ENCODE measurements around the gene SMG5.
A peak's percentile ranks its signal among the peaks of the same experiment; 100 is the strongest.
"Not testable (repeated sequence)": the region's sequence is repeated elsewhere in the genome, so short reads cannot be mapped to it uniquely, and the experiment has no call there.

SMG5 gene, protein sequence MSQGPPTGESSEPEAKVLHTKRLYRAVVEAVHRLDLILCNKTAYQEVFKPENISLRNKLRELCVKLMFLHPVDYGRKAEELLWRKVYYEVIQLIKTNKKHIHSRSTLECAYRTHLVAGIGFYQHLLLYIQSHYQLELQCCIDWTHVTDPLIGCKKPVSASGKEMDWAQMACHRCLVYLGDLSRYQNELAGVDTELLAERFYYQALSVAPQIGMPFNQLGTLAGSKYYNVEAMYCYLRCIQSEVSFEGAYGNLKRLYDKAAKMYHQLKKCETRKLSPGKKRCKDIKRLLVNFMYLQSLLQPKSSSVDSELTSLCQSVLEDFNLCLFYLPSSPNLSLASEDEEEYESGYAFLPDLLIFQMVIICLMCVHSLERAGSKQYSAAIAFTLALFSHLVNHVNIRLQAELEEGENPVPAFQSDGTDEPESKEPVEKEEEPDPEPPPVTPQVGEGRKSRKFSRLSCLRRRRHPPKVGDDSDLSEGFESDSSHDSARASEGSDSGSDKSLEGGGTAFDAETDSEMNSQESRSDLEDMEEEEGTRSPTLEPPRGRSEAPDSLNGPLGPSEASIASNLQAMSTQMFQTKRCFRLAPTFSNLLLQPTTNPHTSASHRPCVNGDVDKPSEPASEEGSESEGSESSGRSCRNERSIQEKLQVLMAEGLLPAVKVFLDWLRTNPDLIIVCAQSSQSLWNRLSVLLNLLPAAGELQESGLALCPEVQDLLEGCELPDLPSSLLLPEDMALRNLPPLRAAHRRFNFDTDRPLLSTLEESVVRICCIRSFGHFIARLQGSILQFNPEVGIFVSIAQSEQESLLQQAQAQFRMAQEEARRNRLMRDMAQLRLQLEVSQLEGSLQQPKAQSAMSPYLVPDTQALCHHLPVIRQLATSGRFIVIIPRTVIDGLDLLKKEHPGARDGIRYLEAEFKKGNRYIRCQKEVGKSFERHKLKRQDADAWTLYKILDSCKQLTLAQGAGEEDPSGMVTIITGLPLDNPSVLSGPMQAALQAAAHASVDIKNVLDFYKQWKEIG

DNA sequence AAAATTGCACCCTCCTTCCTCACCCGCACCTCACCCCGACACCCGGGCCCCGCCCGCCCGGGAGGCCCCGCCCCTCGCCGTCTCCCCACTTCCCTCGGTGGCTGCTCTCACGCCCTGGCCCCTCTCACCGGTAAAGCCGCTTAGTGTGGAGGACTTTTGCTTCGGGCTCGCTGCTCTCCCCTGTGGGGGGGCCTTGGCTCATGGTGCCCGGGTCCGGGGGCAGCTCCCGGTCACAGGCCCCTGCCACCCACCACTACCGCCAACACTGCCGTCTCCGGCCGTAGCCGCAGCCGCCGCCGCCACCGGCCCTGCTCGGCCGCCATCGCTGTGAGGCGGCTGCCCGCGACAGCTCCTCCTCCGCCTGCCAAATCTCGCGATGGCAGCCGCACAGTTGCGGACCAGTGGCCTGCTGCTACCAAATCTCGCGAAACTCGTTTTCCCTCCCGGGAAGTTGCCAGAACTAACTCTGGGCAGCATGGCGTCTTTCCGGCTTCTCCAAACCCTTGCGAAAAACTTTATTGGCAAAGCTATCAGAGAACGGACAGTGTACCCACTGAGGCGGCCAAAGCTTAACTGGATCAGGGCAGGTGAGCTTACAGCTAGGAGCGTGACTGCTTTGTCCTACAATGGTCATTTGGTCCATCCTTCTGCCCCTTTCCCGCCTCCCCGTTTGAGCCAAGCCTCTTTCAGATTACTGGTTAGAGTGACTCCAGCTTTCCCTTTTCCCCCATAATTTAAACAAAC is at the start of gene SMG5:
Gene SMG5, minus strand, starts transcription at position 347 of the 744 bp plus-strand sequence. Its CDS starts 145 bp downstream, at position 202.
- peak; percentile 99 for DNase-seq

DNA sequence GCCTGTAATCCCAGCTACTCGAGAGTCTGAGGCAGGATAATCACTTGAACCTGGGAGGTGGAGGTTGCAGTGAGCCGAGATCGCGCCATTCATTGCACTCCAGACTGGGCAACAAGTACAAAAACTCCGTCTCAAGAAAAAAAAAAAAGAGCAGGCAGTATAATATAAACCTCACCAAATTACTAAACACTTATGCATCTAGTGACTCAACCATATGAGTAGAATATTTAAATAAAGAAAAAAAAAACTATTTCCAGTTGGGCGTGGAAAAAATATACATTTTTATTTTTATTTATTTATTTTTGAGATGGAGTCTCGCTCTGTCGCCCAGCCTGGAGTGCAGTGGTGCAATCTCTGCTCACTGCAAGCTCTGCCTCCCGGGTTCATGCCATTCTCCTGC is 40.6 kb upstream of the SMG5 start:
- not testable (repeated sequence) for DNase-seq

- DNase-seq: peak; percentile 67
Measured at GRCh38 chr1:156320560-156320959, 37.9 kb upstream of the SMG5 start.

GRCh38 chr1:156319664-156320063 is 37.0 kb upstream of the SMG5 start:
- DNase-seq: peak; percentile 54

DNA sequence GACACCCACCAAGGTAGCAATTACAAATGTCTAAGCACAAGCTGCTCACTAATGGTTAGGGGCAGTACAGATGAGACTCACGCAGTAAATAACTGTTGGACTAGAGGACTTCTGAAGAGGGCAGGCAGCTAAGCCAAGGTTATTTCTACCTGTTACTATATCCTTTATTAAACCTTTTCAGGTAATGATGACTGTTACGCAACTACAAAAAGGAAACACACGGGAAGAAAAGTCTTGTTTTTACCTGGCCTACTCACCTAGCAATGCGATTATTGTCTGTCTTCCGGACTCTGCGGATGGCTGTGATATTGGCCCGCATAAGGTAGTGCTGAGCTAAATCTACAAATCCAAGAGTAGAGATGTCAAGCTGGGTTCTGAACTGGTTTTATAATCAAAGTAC is 34.3 kb upstream of the SMG5 start:
- DNase-seq: no peak

- no peak for DNase-seq
Measured at GRCh38 chr1:156310962-156311361, 28.3 kb upstream of the SMG5 start.

DNA sequence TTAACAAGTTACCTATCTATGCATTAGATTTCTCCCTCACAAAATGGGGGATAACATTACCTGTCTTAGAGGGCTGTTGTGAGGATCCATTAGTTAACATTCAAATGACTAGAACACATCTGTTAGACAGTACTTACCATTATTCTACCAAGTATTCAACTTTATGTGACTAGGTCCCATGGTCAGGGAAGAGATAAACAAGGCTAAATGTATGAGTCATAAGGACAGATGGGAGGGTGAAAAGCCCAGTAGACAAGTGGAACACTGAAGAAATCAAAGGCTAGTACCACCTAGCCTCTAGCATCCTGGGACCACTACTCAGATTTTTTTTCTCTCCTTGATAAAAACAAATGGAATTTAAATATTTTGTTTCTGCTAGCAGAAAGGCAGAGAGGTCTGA is 25.5 kb upstream of the SMG5 start:
- DNase-seq: peak; percentile 20

DNA sequence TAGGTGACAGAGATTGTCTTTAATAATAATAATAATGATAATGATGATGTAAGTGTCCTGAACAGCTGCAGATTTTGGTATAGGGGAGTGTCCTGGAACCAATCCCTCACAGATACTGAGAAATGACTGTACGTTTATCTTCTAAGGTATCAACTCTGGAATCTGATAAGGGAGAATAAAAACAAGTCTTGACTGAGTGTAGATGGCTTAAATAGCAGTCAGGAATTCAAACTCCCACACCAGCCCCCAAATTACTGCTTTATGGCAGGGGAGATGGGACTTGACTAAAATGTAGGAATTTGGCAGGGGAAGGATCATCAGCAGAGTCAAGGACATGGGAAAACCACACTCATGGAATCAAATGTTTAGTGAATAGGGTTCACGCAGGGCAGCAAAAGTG is 22.6 kb upstream of the SMG5 start:
- no peak for DNase-seq

GRCh38 chr1:156303241-156303640 is 20.6 kb upstream of the SMG5 start:
- DNase-seq: no peak

DNA sequence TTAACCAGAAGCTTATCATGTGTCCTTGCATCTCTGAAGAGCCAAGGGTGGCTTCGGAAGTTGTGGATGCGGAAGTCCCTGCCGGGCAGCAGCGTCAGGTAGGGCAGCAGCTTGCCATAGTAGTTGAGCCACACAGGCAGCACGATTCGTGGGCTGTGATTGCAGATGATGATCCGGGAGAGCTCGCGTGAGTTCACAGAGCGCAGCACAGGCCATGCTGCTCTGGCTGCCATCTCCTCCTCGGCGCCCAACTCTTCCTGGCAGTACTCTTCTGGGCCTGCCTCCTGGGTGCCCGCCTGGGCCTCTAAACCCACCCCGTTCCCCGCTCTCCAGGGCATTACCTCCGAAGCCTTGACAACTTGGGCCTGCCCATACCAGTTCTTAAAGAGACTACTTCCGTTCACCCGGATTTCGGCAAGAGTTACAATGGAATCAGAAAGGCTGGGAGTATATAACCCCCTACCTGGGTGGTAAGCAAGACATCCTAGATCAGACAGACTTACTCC is 16.3 kb upstream of the SMG5 start, which contains the start of gene VHLL:
Gene VHLL, minus strand, starts transcription at position 456 of the 506 bp plus-strand sequence. Its CDS starts 118 bp downstream, at position 338.
- no peak for DNase-seq

DNA sequence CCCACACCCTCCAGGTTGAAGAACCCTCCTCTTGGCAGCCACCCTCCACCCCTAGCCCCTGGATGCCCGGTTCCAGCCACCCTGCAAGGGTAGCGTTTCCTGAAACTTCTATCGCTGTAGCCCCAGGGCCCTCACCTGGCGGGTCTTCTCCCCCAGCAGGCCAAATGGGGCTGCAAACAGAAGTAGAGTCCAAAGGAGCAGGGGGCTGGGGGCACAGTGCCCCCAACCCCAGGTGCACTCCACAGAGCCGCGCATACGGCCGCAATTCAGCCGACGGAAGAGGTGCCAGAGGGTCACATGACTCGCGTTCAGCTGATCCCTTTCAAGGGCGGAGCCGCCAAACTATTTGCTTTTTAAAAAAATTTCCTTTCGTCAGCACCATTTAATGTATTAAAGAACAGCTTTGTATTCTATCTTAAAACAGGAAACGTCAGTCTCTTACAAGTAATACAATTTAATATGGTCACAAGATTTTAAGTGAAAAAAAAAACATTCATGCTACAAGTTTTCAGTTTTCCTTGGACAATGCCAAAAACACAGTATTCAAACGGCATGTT is 12.8 kb upstream of the SMG5 start, which contains the start of gene GLMP:
Gene GLMP, minus strand, starts transcription at position 289 of the 557 bp plus-strand sequence. Its CDS starts 34 bp downstream, at position 255.
- peak; percentile 76 for DNase-seq

- DNase-seq: no peak
Measured at GRCh38 chr1:156293895-156294294, 11.3 kb upstream of the SMG5 start.

- DNase-seq: no peak
Measured at GRCh38 chr1:156293098-156293434, 10.4 kb upstream of the SMG5 start.

- DNase-seq: peak; percentile 90
Measured at GRCh38 chr1:156291226-156292061, 8.8 kb upstream of the SMG5 start.

- DNase-seq: no peak
Measured at GRCh38 chr1:156289857-156290256, 7.2 kb upstream of the SMG5 start.

GRCh38 chr1:156286061-156286460 is 3.4 kb upstream of the SMG5 start:
- no peak for DNase-seq

- DNase-seq: no peak
Measured at GRCh38 chr1:156285437-156285836, 2.8 kb upstream of the SMG5 start.

- DNase-seq: no peak
Measured at GRCh38 chr1:156284757-156285156, 2.1 kb upstream of the SMG5 start.

GRCh38 chr1:156284112-156284511 is 1.5 kb upstream of the SMG5 start, which contains the start of gene TMEM79:
Gene TMEM79 (plus strand): TSS chr1:156284325. CDS start chr1:156285227, 902 bp downstream.
- peak; percentile 43 for DNase-seq

DNA sequence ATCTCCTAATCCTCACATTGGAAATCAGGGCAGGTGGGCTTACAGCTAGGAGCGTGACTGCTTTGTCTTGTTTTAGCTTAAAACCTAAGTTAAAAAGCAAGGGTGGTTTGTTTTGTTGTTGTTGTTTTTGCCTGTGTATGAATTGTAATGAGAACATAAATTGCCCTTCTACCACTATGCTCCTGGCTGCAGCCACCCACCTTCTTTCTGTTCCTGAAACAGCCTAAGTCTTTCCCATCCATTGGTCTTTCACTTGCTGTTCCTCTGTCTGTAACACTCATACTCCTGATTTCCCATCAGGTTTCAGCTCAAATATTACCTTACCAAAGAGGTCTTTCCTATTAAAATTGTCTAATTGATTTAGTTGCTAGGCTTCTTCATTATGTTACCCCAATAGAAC is 896 bp upstream of the SMG5 start:
- DNase-seq: no peak

All from DMS53 (cell line).